GM12878 (cell line): Measurements from ENCODE around the gene RTCB. TPM values are rescaled to one million over a fixed set of nuclear protein-coding genes. Genes with fewer than 3 reads are reported as not detected.

ENCODE experiments used
- ATAC-seq: fragments of 200-7000 bp; cut with Tn5 transposase; 3 replicates; pipeline ENCODE4 v1.9.1; 2020; ENCODE audit warnings: mild to moderate bottlenecking, moderate library complexity
- BruUV-seq: library from RNA; stranded (reverse); fragments of 400-500 nt; replicated peaks from 2 replicates; lab custom pipeline; 2021; lab: Mats Ljungman, UMichigan
- CTCF ChIA-PET: fragments of 300-600 bp; sonication (Branson Sonifier 250); formaldehyde crosslinking; extraction: SDS; loops from one replicate; lab custom pipeline; 2021; ENCODE audit warnings: inconsistent platforms; lab: Yijun Ruan, JAX
- POLR2A ChIA-PET: fragments of 350-600 bp; formaldehyde crosslinking; extraction: SDS; loops from one replicate; lab custom pipeline; 2021; ENCODE audit warnings: inconsistent platforms; lab: Charles Lee
- RAD21 ChIA-PET: fragments of 300-600 bp; sonication (Branson Sonifier 250); formaldehyde crosslinking; loops from one replicate; lab custom pipeline; 2023; ENCODE audit warnings: antibody characterized with exemption; ENCODE audit not compliant: unreplicated experiment; lab: Charles Lee
- SMC1A ChIA-PET: fragments of 300-600 bp; sonication (Branson Sonifier 250); formaldehyde crosslinking; loops from one replicate; lab custom pipeline; 2023; ENCODE audit not compliant: unreplicated experiment, uncharacterized antibody; lab: Charles Lee
- DNase-seq: peaks from one replicate; pipeline ENCODE4 v3.0.0-alpha.2; 2011; ENCODE audit warnings: low read depth, low spot score
- FAIRE-seq: peaks from 3 replicates; lab custom pipeline; 2011; peaks lifted over from hg19 to GRCh38; lab: Jason Lieb, UNC
- H2AFZ ChIP-seq: 2 replicates; pipeline ENCODE4 v1.6.0; 2011; ENCODE audit warnings: low read depth, low read length, control low read depth; ENCODE audit not compliant: control insufficient read depth
- H3K27ac ChIP-seq: 2 replicates; pipeline ENCODE4 v1.5.1; 2011; ENCODE audit warnings: control low read depth; ENCODE audit not compliant: control insufficient read depth, insufficient read depth
- H3K27me3 ChIP-seq, 2 experiments: replicated peaks in 1 of 2; 2 replicates each; pipeline versions ENCODE4 v1.6.0 to v1.6.1; 2011; ENCODE audit warnings: low read length in 1 of 2; ENCODE audit not compliant: control insufficient read depth in 2 of 2, insufficient read depth in 2 of 2
- H3K36me3 ChIP-seq, 2 experiments: 2 replicates each; pipeline ENCODE4 v1.5.1; 2011; ENCODE audit warnings: low read length in 1 of 2; ENCODE audit not compliant: control insufficient read depth in 2 of 2, insufficient read depth in 2 of 2
- H3K4me1 ChIP-seq: 2 replicates; pipeline ENCODE4 v1.6.1; 2011; ENCODE audit warnings: mild to moderate bottlenecking, low read length, moderate library complexity, mixed read lengths; ENCODE audit not compliant: control insufficient read depth, insufficient read depth
- H3K4me2 ChIP-seq: 2 replicates; pipeline ENCODE4 v1.6.0; 2011; ENCODE audit warnings: control low read depth; ENCODE audit not compliant: control insufficient read depth, insufficient read depth
- H3K4me3 ChIP-seq: fragments of 200-600 bp; sonication (generic); 2 replicates; pipeline ENCODE4 v1.5.1; 2016
- H3K79me2 ChIP-seq: 2 replicates; pipeline ENCODE4 v1.6.0; 2011; ENCODE audit warnings: low read length; ENCODE audit not compliant: control insufficient read depth, insufficient read depth
- H3K9ac ChIP-seq: 2 replicates; pipeline ENCODE4 v1.8.0; 2011; ENCODE audit warnings: low read length, control low read depth, mixed read lengths; ENCODE audit not compliant: control insufficient read depth, insufficient read depth
- H3K9me3 ChIP-seq: replicated peaks from 3 replicates; pipeline ENCODE4 v1.5.1; 2011; ENCODE audit warnings: mild to moderate bottlenecking, low read length; ENCODE audit not compliant: control insufficient read depth, insufficient read depth
- H4K20me1 ChIP-seq: 2 replicates; pipeline ENCODE4 v1.6.0; 2011; ENCODE audit not compliant: control insufficient read depth, insufficient read depth
- CBX5 ChIP-seq: sonication (generic); IDR thresholded peaks from 2 replicates; pipeline ENCODE4 v1.6.1; 2016; ENCODE audit warnings: low read depth, moderate library complexity, mild to moderate bottlenecking, inconsistent platforms
- EED ChIP-seq: sonication (generic); IDR thresholded peaks from 2 replicates; pipeline ENCODE4 v1.6.1; 2016; ENCODE audit warnings: antibody characterized with exemption, low read depth
- FOXK2 ChIP-seq: fragments of 450-650 bp; IDR thresholded peaks from 2 replicates; pipeline ENCODE4 v1.6.1; 2017; ENCODE audit warnings: mild to moderate bottlenecking, moderate library complexity
- LARP7 ChIP-seq: fragments of 450-650 bp; IDR thresholded peaks from 2 replicates; pipeline ENCODE4 v1.6.1; 2017; ENCODE audit warnings: mild to moderate bottlenecking
- WGBS: methylation state at CpG from one replicate; pipeline ENCODE4 v1.1.6; 2016; ENCODE audit warnings: low lambda C conversion rate; ENCODE audit not compliant: insufficient replicate concordance, insufficient coverage; ENCODE audit errors: missing lambda C conversion rate; 5-methylcytosine and 5-hydroxymethylcytosine counted together
- in situ Hi-C: fragments of 300-500 bp; cut with MboI; formaldehyde crosslinking; loops from 9 replicates; pipeline ENCODE4 v1.14.3; 2018; ENCODE audit warnings: mixed read lengths
- intact Hi-C: fragments of 100-400 bp; cut with micrococcal nuclease; formaldehyde crosslinking; loops from one replicate; pipeline ENCODE4 v1.14.2; 2022; ENCODE audit not compliant: unreplicated experiment
- polyA plus RNA-seq, 11 experiments: library from polyadenylated mRNA; depleted of rRNA in 4 of 11; unstranded in 6 of 11; stranded (reverse) in 5 of 11; fragments of >200 nt; fragmentation: Nextera tagmentation in 4 of 11; fragmentation: Illumina TruSeq in 1 of 11; extraction: Ambion mirVana in 4 of 11; extraction: Trizol in 1 of 11; gene quantifications; 1 replicate in 1 of 11; 2 replicates in 10 of 11; pipeline versions ENCODE4 v1.2.1 to v1.2.3, GENCODE V29; 2011 to 2016; ENCODE audit warnings: inconsistent platforms in 2 of 11, missing spikeins in 2 of 11, low read depth in 1 of 11
- total RNA-seq, 4 experiments: library from RNA; depleted of rRNA in 3 of 4; stranded (reverse); fragments of >200 nt in 3 of 4; fragmentation: Illumina TruSeq in 1 of 4; extraction: Trizol in 1 of 4; gene quantifications; 2 replicates each; pipeline versions ENCODE4 v1.2.1 to v1.2.3, GENCODE V29; 2013 to 2021
- TF ChIP-seq, protein P1 (sequence below): IDR thresholded peaks from 2 replicates; pipeline ENCODE4 v1.6.1; 2012; ENCODE audit warnings: low read length, inconsistent platforms
- TF ChIP-seq, protein P2 (sequence below): fragments of 450-650 bp; IDR thresholded peaks from 2 replicates; pipeline ENCODE4 v1.6.1; 2018; ENCODE audit warnings: mild to moderate bottlenecking, low read depth, moderate library complexity; ENCODE audit not compliant: partially characterized antibody

RTCB gene
- total and polyA plus RNA-seq, 10 of the 15 experiments (the other 5 are each of a cell fraction or from before 2014, with no cell fraction given) = 88.4 to 203 (median 106) TPM

DNA sequence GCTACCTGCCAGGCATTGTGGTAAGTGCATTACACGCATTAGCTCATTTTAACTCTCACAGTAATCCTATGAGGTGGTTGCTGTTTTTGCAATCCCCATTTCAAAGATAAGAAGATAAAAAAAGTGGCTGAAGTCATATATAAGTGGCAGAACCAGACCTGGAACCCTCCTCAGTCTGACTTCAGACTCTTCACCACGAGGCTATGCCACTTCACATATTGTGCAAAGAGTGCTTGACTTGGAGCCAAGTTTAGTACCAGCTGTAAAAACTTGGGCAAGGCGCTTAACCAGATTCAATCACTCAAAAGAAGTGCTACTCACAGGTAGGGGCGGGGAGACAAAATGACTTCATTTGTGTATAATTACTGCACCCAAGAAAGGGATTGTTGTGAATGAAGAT lies 36.9 kb upstream of the RTCB start:
- H3K9ac ChIP-seq = no peak overlapping the region
- in situ Hi-C loops = no loop called here
- H3K4me3 ChIP-seq = no peak overlapping the region
- no peaks in the 10 kb centered on the region for H3K79me2 ChIP-seq
- H3K27ac ChIP-seq = no peak overlapping the region
- no peaks in the 10 kb centered on the region for H3K4me1 ChIP-seq
- no peak for FAIRE-seq
- no peak for DNase-seq
- H3K9me3 ChIP-seq = no peaks in the 10 kb centered on the region
- no peaks in the 10 kb centered on the region for H3K36me3 ChIP-seq
- intact Hi-C loops = no loop called here
- WGBS = 43% methylated on average over 4 of the region's 4 CpGs
- ATAC-seq = no peak
- BruUV-seq = no TSS peak
- no peak overlapping the region for H3K4me2 ChIP-seq
- ChIA-PET POLR2A (no interaction called here), CTCF (no interaction called here), RAD21 (no interaction called here)
- no peaks in the 10 kb centered on the region for H4K20me1 ChIP-seq
- H2AFZ ChIP-seq = no peak overlapping the region
- no peaks in the 10 kb centered on the region for H3K27me3 ChIP-seq
- TF ChIP-seq EED = no peak
- no peak for TF ChIP-seq LARP7
- TF ChIP-seq FOXK2 = no peak
- no peak for TF ChIP-seq CBX5
- TF ChIP-seq, protein P1, sequence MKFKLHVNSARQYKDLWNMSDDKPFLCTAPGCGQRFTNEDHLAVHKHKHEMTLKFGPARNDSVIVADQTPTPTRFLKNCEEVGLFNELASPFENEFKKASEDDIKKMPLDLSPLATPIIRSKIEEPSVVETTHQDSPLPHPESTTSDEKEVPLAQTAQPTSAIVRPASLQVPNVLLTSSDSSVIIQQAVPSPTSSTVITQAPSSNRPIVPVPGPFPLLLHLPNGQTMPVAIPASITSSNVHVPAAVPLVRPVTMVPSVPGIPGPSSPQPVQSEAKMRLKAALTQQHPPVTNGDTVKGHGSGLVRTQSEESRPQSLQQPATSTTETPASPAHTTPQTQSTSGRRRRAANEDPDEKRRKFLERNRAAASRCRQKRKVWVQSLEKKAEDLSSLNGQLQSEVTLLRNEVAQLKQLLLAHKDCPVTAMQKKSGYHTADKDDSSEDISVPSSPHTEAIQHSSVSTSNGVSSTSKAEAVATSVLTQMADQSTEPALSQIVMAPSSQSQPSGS = no peak
- TF ChIP-seq, protein P2, sequence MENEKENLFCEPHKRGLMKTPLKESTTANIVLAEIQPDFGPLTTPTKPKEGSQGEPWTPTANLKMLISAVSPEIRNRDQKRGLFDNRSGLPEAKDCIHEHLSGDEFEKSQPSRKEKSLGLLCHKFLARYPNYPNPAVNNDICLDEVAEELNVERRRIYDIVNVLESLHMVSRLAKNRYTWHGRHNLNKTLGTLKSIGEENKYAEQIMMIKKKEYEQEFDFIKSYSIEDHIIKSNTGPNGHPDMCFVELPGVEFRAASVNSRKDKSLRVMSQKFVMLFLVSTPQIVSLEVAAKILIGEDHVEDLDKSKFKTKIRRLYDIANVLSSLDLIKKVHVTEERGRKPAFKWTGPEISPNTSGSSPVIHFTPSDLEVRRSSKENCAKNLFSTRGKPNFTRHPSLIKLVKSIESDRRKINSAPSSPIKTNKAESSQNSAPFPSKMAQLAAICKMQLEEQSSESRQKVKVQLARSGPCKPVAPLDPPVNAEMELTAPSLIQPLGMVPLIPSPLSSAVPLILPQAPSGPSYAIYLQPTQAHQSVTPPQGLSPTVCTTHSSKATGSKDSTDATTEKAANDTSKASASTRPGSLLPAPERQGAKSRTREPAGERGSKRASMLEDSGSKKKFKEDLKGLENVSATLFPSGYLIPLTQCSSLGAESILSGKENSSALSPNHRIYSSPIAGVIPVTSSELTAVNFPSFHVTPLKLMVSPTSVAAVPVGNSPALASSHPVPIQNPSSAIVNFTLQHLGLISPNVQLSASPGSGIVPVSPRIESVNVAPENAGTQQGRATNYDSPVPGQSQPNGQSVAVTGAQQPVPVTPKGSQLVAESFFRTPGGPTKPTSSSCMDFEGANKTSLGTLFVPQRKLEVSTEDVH = no peak
- TF ChIP-seq, all 136 proteins: peak for 0
- SMC1A ChIA-PET = interaction anchor here (0.6 kb wide), 1 partner anchor 10 kb away, joined by 4 read pairs; no protein-coding TSS in a partner anchor
